SK-N-SH treated with all-trans-retinoic acid at 6 μM for 48 hours (cell line): ENCODE measurements around the gene MIEF2.

Experiments
- RARB ChIP-seq: fragments of 250-450 bp; sonication (Bioruptor Pico); IDR thresholded peaks from 2 replicates; pipeline ENCODE4 v1.8.0; 2021; ENCODE audit warnings: mild to moderate bottlenecking, moderate library complexity
- ZC3H10 ChIP-seq: fragments of 250-450 bp; sonication (Bioruptor Pico); IDR thresholded peaks from 2 replicates; pipeline ENCODE4 v1.5.1; 2021; ENCODE audit warnings: mild to moderate bottlenecking, moderate library complexity
- ZFP3 ChIP-seq: fragments of 250-450 bp; sonication (Bioruptor Pico); IDR thresholded peaks from 2 replicates; pipeline ENCODE4 v1.5.0; 2020; ENCODE audit warnings: mild to moderate bottlenecking, moderate library complexity
- ZFP30 ChIP-seq: fragments of 450-650 bp; formaldehyde crosslinking; IDR thresholded peaks from 2 replicates; pipeline ENCODE4 v1.5.0; 2022; ENCODE audit warnings: mild to moderate bottlenecking, moderate library complexity
- ZNF70 ChIP-seq: fragments of 450-650 bp; formaldehyde crosslinking; IDR thresholded peaks from 2 replicates; pipeline ENCODE4 v1.5.0; 2020; ENCODE audit warnings: mild to moderate bottlenecking, moderate library complexity
- ZNF8 ChIP-seq: fragments of 450-650 bp; formaldehyde crosslinking; IDR thresholded peaks from 2 replicates; pipeline ENCODE4 v1.5.0; 2020; ENCODE audit warnings: mild to moderate bottlenecking, moderate library complexity
- TF ChIP-seq, protein P1 (sequence below): fragments of 250-450 bp; sonication (Bioruptor Pico); IDR thresholded peaks from 2 replicates; pipeline ENCODE4 v1.8.0; 2020; ENCODE audit warnings: mild to moderate bottlenecking, moderate library complexity, borderline replicate concordance

GRCh38 chr17:18256776-18257175 is 3.7 kb upstream of the MIEF2 start:
- no peak for TF ChIP-seq ZFP3 (CRISPR knock-in tag)
- TF ChIP-seq ZFP30 (CRISPR knock-in tag) = no peak
- TF ChIP-seq ZC3H10 (CRISPR knock-in tag) = no peak
- no peak for TF ChIP-seq ZNF8 (CRISPR knock-in tag)
- TF ChIP-seq, protein P1, sequence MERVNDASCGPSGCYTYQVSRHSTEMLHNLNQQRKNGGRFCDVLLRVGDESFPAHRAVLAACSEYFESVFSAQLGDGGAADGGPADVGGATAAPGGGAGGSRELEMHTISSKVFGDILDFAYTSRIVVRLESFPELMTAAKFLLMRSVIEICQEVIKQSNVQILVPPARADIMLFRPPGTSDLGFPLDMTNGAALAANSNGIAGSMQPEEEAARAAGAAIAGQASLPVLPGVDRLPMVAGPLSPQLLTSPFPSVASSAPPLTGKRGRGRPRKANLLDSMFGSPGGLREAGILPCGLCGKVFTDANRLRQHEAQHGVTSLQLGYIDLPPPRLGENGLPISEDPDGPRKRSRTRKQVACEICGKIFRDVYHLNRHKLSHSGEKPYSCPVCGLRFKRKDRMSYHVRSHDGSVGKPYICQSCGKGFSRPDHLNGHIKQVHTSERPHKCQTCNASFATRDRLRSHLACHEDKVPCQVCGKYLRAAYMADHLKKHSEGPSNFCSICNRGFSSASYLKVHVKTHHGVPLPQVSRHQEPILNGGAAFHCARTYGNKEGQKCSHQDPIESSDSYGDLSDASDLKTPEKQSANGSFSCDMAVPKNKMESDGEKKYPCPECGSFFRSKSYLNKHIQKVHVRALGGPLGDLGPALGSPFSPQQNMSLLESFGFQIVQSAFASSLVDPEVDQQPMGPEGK (CRISPR knock-in tag) = no peak
- no peak for TF ChIP-seq RARB
- TF ChIP-seq ZNF70 (CRISPR knock-in tag) = no peak
